Mucosa of gallbladder (tissue), 1 donor: ENCODE results near the gene LINGO3. TPM values are rescaled to one million over a fixed set of nuclear protein-coding genes. Genes with fewer than 3 reads are reported as not detected.
"Not testable (repeated sequence)": the region's sequence is repeated elsewhere in the genome, so short reads cannot be mapped to it uniquely, and the experiment has no call there.

Experiments
- DNase-seq: peaks from one replicate; pipeline ENCODE4 v3.0.0-alpha.2; 2020; ENCODE audit warnings: low spot score
- total RNA-seq: library from RNA; stranded (reverse); gene quantifications from one replicate; pipeline ENCODE4 v1.2.1, GENCODE V29; 2021
- donor health status: DM: no; HTN: no; CAD: no.

LINGO3 gene
- total RNA-seq, 1 donor from 2014 or later, result 0.17 TPM

DNA sequence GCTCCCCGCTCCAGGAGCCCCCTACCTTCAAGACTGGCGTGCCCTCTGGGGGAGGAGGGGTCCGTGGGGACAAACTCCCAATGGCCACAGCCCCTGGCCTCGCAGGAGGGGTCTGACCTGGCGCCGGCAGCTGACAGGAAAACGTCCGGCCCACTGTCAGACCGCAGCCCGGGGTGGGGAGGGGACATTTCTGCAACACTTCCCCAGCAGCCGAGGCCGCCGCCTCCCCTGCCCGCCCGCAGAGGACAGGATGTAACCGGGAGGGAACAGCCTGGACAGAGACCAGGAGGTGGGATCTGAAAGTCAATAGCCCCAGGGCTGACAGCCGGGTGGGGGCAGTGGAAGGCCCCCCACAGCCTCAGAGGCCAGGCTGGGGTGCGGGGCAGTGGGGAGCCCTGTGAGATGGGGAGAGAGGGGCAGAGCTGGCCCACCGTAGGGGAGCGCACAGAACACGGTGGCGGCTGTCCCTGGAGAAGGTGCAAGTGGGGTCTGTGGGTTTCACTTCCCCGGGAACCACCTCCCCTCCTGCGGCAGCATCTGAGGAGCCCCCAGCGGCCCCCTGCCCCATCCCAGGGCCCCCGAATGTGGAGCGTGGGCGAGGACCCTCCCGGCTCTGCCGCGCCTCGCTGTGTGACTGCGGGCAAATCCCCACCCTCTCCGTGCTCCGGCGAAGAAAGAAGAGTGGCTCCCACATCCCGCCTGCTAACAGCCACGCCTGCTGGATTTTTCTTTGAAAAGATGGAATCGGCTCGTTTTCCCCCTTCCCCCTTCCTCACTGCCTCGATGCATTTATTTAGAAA is 25.7 kb downstream of the LINGO3 start, which contains the start of gene PEAK3:
Gene PEAK3 (minus strand): TSS at position 114 of the 800 bp plus-strand sequence. CDS start 1,244 bp downstream, outside the sequence.
- DNase-seq, result peak; percentile 66

- not testable (repeated sequence) for DNase-seq
Observed at GRCh38 chr19:2281265-2282061, 26.5 kb downstream of the LINGO3 start.

DNA sequence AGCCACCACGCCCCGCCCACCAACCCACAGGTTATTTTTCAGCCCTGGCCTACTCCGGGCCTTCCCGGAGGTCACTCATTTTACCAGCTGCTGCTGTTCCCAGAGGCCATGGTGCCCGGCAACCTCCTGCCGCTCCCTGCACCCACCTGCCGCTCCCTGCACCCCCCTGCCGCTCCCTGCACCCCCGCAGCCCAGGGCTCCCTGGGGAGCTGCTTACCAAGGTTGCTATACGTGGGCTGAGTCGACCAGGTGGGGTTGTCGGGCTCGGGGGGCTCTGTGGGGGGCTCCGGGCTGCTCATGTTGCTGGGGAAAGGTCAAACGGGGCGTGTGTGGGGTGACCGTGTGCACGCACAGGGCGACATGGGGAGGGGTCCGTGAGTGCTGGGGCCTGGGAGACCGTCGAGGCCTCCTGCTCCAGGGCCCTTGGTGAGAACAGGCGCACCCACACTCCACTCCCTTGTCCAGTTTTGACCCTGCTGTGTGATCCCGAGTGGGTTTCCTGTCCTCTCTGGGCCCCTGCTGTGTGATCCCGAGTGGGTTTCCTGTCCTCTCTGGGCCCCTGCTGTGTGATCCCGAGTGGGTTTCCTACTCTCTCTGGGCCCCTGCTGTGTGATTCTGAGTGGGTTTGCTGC is 27.2 kb downstream of the LINGO3 start:
- DNase-seq, result no peak

DNA sequence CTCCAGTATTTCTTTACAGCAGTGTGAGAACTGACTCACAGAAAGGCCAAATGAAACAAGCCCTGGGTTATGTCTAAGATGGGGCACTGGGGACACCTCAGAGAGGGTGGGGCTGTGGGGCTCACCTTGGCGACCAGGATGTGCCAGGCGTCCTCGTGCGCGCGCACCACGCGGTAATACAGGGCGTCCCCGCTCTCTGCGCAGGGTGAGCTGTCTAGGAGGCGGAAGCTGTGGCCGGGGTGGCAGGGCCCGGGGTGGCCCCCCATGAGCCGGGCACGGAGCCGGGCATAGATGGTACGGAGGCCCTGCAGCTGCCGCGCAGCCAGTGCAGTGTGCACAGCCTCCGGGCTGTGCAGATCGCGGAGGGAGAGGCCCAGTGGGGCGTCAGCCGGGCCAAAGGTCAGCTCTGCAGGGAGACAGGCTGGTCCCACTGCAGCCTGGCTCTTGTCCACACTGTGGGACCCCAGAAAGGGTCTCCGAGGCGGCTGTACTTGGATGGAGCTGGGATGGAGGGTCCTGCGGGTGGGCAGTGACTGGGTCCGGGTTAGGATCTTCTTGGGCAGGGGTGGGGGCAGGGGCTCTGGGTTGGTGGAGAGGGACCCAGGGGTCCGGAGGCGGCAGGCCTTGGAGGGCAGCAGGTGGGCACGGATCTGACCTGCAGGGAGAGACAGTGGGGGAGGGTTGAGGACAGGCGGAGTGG is 29.3 kb downstream of the LINGO3 start:
- no peak for DNase-seq

GRCh38 chr19:2277138-2277537 is 30.8 kb downstream of the LINGO3 start:
- DNase-seq, result no peak

DNA sequence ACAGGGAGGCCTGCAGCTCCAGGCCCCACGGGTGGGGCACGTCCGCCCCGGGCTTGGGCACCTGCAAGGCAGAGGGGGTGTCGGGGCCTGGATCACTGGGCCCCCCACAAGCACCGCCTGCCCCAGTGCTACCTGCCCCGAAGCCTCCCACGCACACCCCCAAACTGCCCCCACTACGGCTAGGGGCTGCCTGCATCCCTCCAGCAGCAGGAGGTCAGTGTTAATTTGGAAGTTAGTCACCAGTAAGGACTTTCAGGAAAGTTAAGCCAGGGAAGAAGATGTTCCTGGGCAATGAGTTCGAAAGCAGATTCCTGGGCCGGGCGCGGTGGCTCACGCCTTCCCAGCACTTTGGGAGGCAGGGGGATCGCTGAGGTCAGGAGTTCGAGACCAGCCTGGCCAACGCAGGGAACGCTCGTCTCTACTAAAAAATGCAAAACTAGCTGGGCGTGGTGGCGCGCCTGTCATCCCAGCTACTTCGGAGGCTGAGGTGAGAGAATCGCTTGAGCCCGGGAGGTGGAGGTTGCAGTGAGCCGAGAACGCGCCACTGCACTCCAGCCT is 31.4 kb downstream of the LINGO3 start:
- no peak for DNase-seq

GRCh38 chr19:2275588-2276428 is 32.1 kb downstream of the LINGO3 start:
- no peak for DNase-seq

DNA sequence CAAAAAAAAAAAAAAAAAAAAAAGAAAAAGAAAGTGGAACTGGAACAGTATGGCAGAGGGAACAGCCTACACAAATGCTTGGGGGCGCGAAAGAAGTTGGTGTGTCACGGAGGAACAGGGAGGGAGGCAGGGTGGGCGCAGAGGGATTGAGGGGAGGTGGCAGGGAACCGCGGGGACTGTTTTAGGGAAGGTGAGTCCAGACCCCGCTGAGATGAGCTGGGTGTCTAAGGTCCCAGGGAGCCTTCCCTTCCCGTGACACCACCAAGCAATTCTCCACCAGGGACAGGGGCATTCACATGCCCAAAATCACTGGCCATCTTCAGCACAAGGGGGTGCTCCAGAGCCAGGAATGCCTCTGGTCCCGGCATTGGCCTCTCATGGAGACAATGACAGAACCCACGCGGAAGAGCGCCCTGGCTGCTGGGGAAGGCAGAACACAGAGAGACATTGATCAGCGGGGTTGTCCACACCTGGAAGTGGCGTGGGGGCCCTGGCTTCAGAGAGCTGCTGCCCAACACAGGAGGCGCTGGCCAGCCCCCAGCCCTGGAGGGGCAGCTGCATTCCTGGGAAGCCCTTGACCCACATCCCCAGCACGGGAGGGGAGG is 32.9 kb downstream of the LINGO3 start:
- peak; percentile 78 for DNase-seq

DNA sequence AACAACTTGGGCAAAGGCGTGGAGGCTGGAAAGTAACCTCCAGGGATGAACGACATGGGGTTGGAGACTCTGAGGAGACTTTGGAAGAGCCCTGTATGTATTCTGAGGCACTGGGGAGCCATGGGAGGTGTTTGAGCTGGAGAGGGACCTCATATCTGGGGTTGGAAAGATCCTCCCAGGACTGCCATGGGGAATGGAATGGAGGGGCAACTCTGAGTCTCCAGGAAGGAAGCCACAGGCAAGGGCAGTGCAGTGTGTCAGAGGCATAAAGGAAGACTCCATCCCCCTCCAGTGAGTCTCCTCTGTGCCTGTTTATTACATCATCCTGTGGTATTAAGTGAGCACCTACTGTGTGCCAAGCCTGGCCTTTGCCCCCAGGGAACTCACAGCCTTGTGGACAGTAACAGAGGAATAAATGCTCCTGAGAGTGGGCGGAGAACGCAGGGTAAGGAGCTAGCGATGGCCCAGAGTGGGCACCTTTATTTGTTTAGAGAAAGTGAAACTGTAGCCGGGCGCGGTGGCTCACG is 33.7 kb downstream of the LINGO3 start:
- no peak for DNase-seq

- DNase-seq, result peak; percentile 68
Observed at GRCh38 chr19:2273356-2274184, 34.4 kb downstream of the LINGO3 start.

DNA sequence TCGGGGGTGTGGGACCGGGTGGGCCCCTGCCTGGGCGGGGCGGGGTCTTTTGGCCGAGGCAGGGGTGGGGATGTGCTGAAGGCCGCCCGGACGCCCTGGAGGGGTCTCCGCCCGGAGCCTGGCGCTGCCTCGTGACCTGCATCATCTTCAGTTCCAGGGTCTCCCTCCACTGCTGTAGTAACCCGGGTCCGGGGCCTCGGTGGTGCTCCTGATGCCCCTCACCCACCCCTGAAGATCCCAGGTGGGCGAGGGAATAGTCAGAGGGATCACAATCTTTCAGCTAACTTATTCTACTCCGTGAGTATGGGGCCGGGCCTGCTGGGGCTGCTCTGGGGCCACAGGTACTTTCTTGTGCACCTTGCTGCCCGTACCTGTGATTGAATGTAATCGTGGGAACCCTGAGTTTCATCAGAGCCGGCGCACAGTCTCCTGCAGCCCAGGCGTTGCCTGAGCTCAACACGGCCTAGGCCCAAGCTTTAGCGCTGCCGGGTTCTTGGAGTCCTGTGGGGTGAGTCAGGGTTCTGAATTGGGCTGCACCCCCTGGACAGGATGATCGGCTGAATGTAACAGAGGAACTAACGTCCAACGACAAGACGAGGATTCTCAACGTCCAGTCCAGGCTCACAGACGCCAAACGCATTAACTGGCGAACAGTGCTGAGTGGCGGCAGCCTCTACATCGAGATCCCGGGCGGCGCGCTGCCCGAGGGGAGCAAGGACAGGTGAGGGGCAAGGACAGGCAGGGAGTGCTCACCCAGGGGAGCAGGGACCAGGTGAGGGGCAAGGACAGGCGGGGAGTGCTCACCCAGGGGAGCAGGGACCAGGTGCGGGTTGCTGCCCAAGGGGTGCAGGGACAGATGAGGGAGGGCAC is 36.5 kb downstream of the LINGO3 start:
- no peak for DNase-seq

- peak; percentile 84 for DNase-seq
Observed at GRCh38 chr19:2270423-2271233, 37.3 kb downstream of the LINGO3 start.

- DNase-seq, result no peak
Observed at GRCh38 chr19:2270157-2270422, 37.9 kb downstream of the LINGO3 start.

DNA sequence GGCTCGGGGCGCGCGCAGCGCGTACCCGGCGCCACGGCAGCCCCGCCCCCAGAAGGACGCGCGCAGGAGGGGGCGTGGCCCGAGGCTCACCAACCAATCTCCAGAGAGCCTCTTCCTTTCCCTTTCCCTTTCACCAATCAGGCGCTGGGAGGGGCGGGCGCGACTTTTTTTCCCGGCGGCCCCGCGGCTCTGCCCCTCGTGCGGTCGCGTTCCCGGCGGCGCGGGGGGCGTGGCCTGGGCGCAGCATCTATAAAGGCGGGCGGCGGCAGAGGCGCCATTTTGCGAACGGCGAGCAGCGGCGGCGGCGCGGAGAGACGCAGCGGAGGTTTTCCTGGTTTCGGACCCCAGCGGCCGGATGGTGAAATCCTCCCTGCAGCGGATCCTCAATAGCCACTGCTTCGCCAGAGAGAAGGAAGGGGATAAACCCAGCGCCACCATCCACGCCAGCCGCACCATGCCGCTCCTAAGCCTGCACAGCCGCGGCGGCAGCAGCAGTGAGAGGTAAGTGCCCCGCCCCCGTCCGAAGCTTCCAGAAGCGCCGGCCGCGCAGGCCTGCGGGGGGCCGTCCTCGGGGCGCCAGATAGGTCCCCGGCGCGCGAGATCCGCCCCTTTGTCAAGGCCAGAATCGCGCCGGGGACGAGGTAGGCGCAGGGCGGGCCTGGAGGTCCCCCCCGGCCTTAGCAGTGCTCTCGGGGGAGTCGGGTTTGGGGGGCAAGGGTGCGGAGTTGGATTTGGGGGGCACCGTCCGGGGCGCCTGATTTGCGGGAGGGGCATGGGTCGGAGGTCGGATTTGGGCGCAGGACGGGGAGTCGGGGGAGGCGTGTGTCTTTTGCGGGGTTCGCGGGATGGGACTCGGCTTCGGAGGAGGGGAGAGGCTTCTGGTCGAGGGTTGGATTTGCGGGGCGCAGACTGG is 38.5 kb downstream of the LINGO3 start:
- peak; percentile 98 for DNase-seq

DNA sequence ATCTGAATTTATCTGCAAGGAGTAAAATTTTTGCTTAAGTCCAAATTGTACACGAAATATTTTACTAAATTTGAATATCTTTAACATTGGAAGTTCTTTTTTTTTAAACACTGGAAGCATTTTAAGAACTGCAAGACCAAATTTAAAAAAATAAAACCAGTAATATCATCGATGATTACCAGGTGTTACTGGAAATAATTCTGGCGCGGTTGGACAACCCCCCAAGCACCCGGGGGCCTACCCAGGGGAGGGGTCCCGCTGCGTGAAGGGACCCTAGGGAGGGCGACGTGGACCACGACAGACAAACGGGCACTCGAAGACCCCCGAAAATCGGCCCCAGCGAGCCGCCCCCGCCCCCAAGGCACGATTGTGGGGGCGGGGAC is 39.1 kb downstream of the LINGO3 start:
- DNase-seq, result no peak

- DNase-seq, result no peak
Observed at GRCh38 chr19:2268480-2268830, 39.5 kb downstream of the LINGO3 start.
